Activated B cell treated with CpG ODN at 0.5 μM for 24 hours (primary cell): ENCODE results near the gene POLR1D. TPM values are rescaled to one million over a fixed set of nuclear protein-coding genes. Genes with fewer than 3 reads are reported as not detected.

Experiments used
- ATAC-seq: fragments of 200-7000 bp; cut with Tn5 transposase; one replicate; pipeline ENCODE4 v1.10.0; 2021; ENCODE audit warnings: low read depth, mild to moderate bottlenecking, moderate library complexity
- CTCF ChIA-PET: fragments of 350-600 bp; sonication (Branson Sonifier 250); formaldehyde crosslinking; loops from one replicate; lab custom pipeline; 2021; ENCODE audit warnings: antibody characterized with exemption; lab: Charles Lee
- POLR2A ChIA-PET: fragments of 350-600 bp; sonication (Branson Sonifier 250); formaldehyde crosslinking; loops from one replicate; lab custom pipeline; 2021; ENCODE audit warnings: antibody characterized with exemption; lab: Charles Lee
- DNase-seq: peaks from one replicate; pipeline ENCODE4 v3.0.0; 2022
- H3K27ac Mint-ChIP-seq: one replicate; pipeline ENCODE4 v1.8.0; 2020; ENCODE audit warnings: mixed read lengths
- H3K27me3 Mint-ChIP-seq: one replicate; pipeline ENCODE4 v1.8.0; 2021; ENCODE audit warnings: mixed read lengths
- H3K36me3 Mint-ChIP-seq: one replicate; pipeline ENCODE4 v1.8.0; 2021; ENCODE audit warnings: low read depth, mixed read lengths
- H3K4me1 Mint-ChIP-seq: one replicate; pipeline ENCODE4 v1.8.0; 2021; ENCODE audit warnings: mixed read lengths
- H3K4me3 Mint-ChIP-seq: one replicate; pipeline ENCODE4 v1.8.0; 2020; ENCODE audit warnings: mild to moderate bottlenecking, mixed read lengths
- H3K9me3 Mint-ChIP-seq: one replicate; pipeline ENCODE4 v1.8.0; 2020; ENCODE audit warnings: mixed read lengths
- CTCF ChIP-seq: fragments of 200-600 bp; IDR thresholded peaks from one replicate; pipeline ENCODE4 v1.8.0; 2022; ENCODE audit warnings: antibody characterized with exemption, mild to moderate bottlenecking
- intact Hi-C: fragments of 100-400 bp; cut with micrococcal nuclease; formaldehyde crosslinking; loops from one replicate; pipeline ENCODE4 v1.15.1; 2024
- total RNA-seq: library from RNA; stranded (reverse); gene quantifications from 2 replicates; pipeline ENCODE4 v1.2.3, GENCODE V29; 2022

POLR1D gene
- total RNA-seq, 1 donor from 2014 or later, result 121 TPM

GRCh38 chr13:27660511-27660910 is 38.8 kb downstream of the POLR1D start:
- Mint-ChIP-seq H3K27me3 (no peaks in the 10 kb centered on the region), H3K9me3 (no peaks in the 10 kb centered on the region), H3K4me1 (peaks cover 3% of the 10 kb centered on the region), H3K36me3 (peaks cover 27% of the 10 kb centered on the region), H3K27ac (no peak overlapping the region), H3K4me3 (no peak overlapping the region)
- intact Hi-C loops, result no loop called here
- TF ChIP-seq CTCF, result no peak
- no peak for ATAC-seq
- ChIA-PET CTCF (interaction anchor here (1.4 kb wide), 1 partner anchor 110 kb away, joined by 4 read pairs; no protein-coding TSS in a partner anchor), POLR2A (no interaction called here)
- no peak for DNase-seq

DNA sequence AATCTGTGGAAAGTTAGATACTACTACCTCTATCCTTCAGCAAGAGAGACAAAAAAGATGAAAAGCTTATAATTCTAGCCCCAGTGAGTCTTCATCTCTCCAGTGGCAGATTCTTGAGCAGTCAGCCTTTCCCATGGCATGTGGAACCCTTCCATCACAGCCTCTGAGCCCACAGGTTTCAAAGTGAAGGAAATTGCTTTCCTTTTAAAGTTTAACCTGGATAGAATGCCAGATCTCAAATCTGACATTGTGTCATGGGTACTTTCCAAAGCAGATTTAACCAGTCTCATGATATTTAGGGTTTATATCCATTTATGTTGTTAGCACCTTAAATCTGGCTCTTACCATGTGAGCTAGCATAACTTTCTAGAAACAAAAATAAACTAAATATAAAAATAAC is 39.3 kb downstream of the POLR1D start:
- no peak overlapping the region for H3K27ac Mint-ChIP-seq
- H3K9me3 Mint-ChIP-seq, result no peaks in the 10 kb centered on the region
- CTCF ChIA-PET, result interaction anchor here (1.4 kb wide), 1 partner anchor 110 kb away, joined by 4 read pairs; no protein-coding TSS in a partner anchor
- intact Hi-C loops, result no loop called here
- peaks cover 3% of the 10 kb centered on the region for H3K4me1 Mint-ChIP-seq
- no peak for TF ChIP-seq CTCF
- no peaks in the 10 kb centered on the region for H3K27me3 Mint-ChIP-seq
- no peak overlapping the region for H3K4me3 Mint-ChIP-seq
- peaks cover 31% of the 10 kb centered on the region for H3K36me3 Mint-ChIP-seq
- ATAC-seq (no peak), DNase-seq (no peak)
- POLR2A ChIA-PET, result no interaction called here

DNA sequence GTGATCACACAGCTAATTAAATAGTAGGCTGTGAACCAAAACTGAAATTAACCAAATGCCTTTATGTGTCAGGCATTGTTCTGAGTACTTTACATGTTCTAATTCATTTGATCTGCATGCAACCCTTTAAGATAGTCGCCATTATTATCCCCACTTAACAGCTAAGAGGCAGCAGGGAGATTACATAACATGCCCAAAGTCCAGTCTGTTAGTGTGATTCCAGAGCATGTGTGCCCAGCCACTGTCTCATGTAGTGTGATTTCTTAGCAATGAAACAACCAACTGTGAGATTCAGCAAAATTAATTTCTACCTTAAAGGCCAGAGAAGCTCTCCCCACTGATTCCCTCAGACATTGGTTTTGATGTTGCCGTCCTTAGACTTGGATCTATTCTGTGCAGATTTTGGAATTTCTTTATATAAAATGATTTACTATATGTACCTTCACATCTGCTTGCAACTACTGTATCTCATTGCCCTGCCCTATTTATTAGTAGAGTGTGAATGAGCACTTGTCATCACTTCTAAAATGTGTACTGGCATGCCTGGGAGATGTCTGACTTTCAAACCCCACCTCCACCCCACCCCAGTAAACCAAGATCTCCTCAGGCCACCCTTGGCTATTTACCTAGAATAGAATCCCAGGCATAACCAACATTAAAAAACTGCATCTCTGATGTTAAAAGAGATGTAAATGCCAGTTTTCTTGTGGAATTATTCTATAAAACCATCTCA is 41.2 kb downstream of the POLR1D start:
- ATAC-seq, result no peak
- H3K4me3 Mint-ChIP-seq, result no peak overlapping the region
- peaks cover 31% of the 10 kb centered on the region for H3K36me3 Mint-ChIP-seq
- H3K4me1 Mint-ChIP-seq, result peaks cover 3% of the 10 kb centered on the region
- H3K27me3 Mint-ChIP-seq, result no peaks in the 10 kb centered on the region
- no peak overlapping the region for H3K27ac Mint-ChIP-seq
- ChIA-PET POLR2A (no interaction called here), CTCF (no interaction called here)
- no peak for TF ChIP-seq CTCF
- no peaks in the 10 kb centered on the region for H3K9me3 Mint-ChIP-seq
- intact Hi-C loops, result no loop called here
- no peak for DNase-seq

GRCh38 chr13:27663947-27664346 is 42.3 kb downstream of the POLR1D start:
- intact Hi-C loops, result no loop called here
- peaks cover 34% of the 10 kb centered on the region for H3K36me3 Mint-ChIP-seq
- CTCF ChIA-PET, result no interaction called here
- H3K4me1 Mint-ChIP-seq, result peaks cover 3% of the 10 kb centered on the region
- POLR2A ChIA-PET, result no interaction called here
- no peaks in the 10 kb centered on the region for H3K9me3 Mint-ChIP-seq
- H3K27me3 Mint-ChIP-seq, result no peaks in the 10 kb centered on the region
- no peak for ATAC-seq
- H3K4me3 Mint-ChIP-seq, result no peak overlapping the region
- no peak for DNase-seq
- no peak overlapping the region for H3K27ac Mint-ChIP-seq
- no peak for TF ChIP-seq CTCF

DNA sequence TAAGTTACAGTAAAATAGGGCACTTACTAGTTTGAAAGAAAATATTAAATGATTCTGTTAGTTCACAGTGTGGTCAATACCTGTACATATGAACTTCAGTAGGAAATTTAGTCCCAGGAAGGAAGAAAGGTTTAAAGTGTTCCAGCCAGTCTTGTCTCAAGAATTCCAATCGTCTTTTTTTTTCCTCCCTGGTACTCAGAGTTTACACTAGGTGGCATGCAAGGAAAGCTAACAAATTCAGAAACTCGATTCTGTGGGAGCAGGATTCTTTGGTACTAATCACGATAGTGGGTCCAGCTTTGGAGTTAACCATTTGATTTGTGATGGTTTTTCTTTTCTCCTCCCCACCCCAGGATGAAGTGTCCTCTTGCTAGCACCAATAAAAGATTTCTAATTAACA is 43.6 kb downstream of the POLR1D start:
- CTCF ChIA-PET, result no interaction called here
- no peak for TF ChIP-seq CTCF
- no peaks in the 10 kb centered on the region for H3K9me3 Mint-ChIP-seq
- POLR2A ChIA-PET, result no interaction called here
- no peaks in the 10 kb centered on the region for H3K27me3 Mint-ChIP-seq
- intact Hi-C loops, result no loop called here
- H3K36me3 Mint-ChIP-seq, result peaks cover 26% of the 10 kb centered on the region
- DNase-seq, result no peak
- no peak overlapping the region for H3K27ac Mint-ChIP-seq
- H3K4me3 Mint-ChIP-seq, result no peak overlapping the region
- no peak for ATAC-seq
- peaks cover 3% of the 10 kb centered on the region for H3K4me1 Mint-ChIP-seq
